Body of pancreas (tissue), 4 donors: ENCODE measurements around the gene ATG4C.

Experiments used
- CTCF ChIP-seq, 7 experiments: fragments of 450-650 bp in 4 of 7; fragments of 200-600 bp in 3 of 7; sonication (generic) in 3 of 7; IDR thresholded peaks; one replicate each; pipeline ENCODE4 v1.5.1; 2016 to 2019; ENCODE audit warnings: antibody characterized with exemption in 7 of 7
- POLR2A ChIP-seq, 3 donors: fragments of 450-650 bp; IDR thresholded peaks; one replicate each; pipeline ENCODE4 v1.6.1; 2016; ENCODE audit warnings: antibody characterized with exemption in 3 of 3, mild to moderate bottlenecking in 2 of 3

GRCh38 chr1:62772607-62773295, 11.2 kb upstream of the ATG4C start:
- TF ChIP-seq CTCF (IDR thresholded peaks at IDR 0.05) (no peak), POLR2A (IDR thresholded peaks at IDR 0.05) (no peak)
